ENCODE data around the gene CLCN1. TPM values are rescaled to one million over a fixed set of nuclear protein-coding genes. Genes with fewer than 3 reads are reported as not detected.

Gene CLCN1
- total and polyA plus RNA-seq, 10 of the 15 experiments (the other 5 are each of a cell fraction or from before 2014, with no cell fraction given), result 0.30 TPM; not detected in 9

DNA sequence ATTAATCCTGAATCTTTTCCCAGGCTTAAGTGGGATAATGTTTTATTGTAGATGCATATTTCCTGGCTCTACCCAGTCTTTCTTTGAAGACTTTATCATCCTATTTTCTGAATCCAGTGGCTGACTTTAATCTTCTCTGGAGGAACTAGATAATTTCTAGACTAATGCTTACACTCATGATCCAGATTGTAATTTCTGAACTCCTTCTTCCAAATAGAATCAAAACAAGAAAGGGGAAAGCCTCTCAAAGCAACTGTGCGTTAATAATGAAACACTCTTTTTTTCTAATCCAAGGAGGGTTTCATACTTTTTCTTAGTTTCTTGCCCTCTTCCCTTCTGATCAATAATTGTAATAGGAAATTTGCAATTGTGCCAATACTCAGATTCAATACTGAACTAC lies 44.7 kb upstream of the CLCN1 start:
- in situ Hi-C loops (cut with MboI), result no loop called here
- H3K36me3 ChIP-seq (ENCODE audit: control insufficient read depth in 2 of 2, insufficient read depth in 2 of 2, low read length in 1 of 2), result peaks cover 5 to 7% of the 10 kb centered on the region in 2 experiments
- no peak for FAIRE-seq
- WGBS (ENCODE audit: insufficient coverage, insufficient replicate concordance, low lambda C conversion rate, missing lambda C conversion rate), result 13% methylated on average over 1 of the region's 1 CpG
- no peaks in the 10 kb centered on the region for H3K4me1 ChIP-seq (ENCODE audit: control insufficient read depth, insufficient read depth, low read length)
- H4K20me1 ChIP-seq (ENCODE audit: control insufficient read depth, insufficient read depth), result no peaks in the 10 kb centered on the region
- ChIA-PET POLR2A (no interaction called here), SMC1A (ENCODE audit: uncharacterized antibody, unreplicated experiment) (interaction anchor here (1.2 kb wide), 1 partner anchor 65 kb away, joined by 3 read pairs; no protein-coding TSS in a partner anchor), CTCF (interaction anchor here (0.7 to 2.4 kb wide), 3 partner anchors 12 to 31 kb away, joined by 3 to 7 read pairs (median 3); no protein-coding TSS in a partner anchor), RAD21 (ENCODE audit: unreplicated experiment) (no interaction called here)
- no peak for DNase-seq (ENCODE audit: low read depth, low spot score)
- ATAC-seq, result no peak
- H3K27me3 ChIP-seq (replicated peaks in 1 of 2; ENCODE audit: control insufficient read depth in 2 of 2, insufficient read depth in 2 of 2, low read length in 1 of 2), result no peaks in the 10 kb centered on the region
- intact Hi-C loops (cut with micrococcal nuclease; ENCODE audit: unreplicated experiment), result no loop called here
- no peaks in the 10 kb centered on the region for H3K9me3 ChIP-seq (replicated peaks; ENCODE audit: control insufficient read depth, insufficient read depth, low read length)
- BruUV-seq (replicated peaks), result no TSS peak
- TF ChIP-seq ATF7 (IDR thresholded peaks at IDR 0.05; ENCODE audit: low read depth), result no peak
- TF ChIP-seq MLLT1 (IDR thresholded peaks at IDR 0.05), result no peak
- no peak overlapping the region for H3K4me3 ChIP-seq
- no peaks in the 10 kb centered on the region for H3K79me2 ChIP-seq (ENCODE audit: control insufficient read depth, insufficient read depth, low read length)
- H2AFZ ChIP-seq (ENCODE audit: control insufficient read depth, low read depth, low read length), result no peak overlapping the region
- no peak overlapping the region for H3K27ac ChIP-seq (ENCODE audit: control insufficient read depth, insufficient read depth)
- H3K4me2 ChIP-seq (ENCODE audit: control insufficient read depth, insufficient read depth), result no peak overlapping the region
- H3K9ac ChIP-seq (ENCODE audit: control insufficient read depth, insufficient read depth, low read length), result no peak overlapping the region

- H3K4me2 ChIP-seq (ENCODE audit: control insufficient read depth, insufficient read depth), result no peak overlapping the region
- FAIRE-seq, result no peak
- no TSS peak for BruUV-seq (replicated peaks)
- no peak overlapping the region for H3K4me3 ChIP-seq
- no peak for ATAC-seq
- CTCF ChIA-PET, result interaction anchor here (1.3 to 2.4 kb wide), 2 partner anchors 11 to 33 kb away, joined by 7 read pairs; no protein-coding TSS in a partner anchor
- RAD21 ChIA-PET (ENCODE audit: unreplicated experiment), result no interaction called here
- H3K27ac ChIP-seq (ENCODE audit: control insufficient read depth, insufficient read depth), result no peak overlapping the region
- no peak for DNase-seq (ENCODE audit: low read depth, low spot score)
- no peaks in the 10 kb centered on the region for H3K79me2 ChIP-seq (ENCODE audit: control insufficient read depth, insufficient read depth, low read length)
- no peaks in the 10 kb centered on the region for H3K27me3 ChIP-seq (replicated peaks in 1 of 2; ENCODE audit: control insufficient read depth in 2 of 2, insufficient read depth in 2 of 2, low read length in 1 of 2)
- H3K36me3 ChIP-seq (ENCODE audit: control insufficient read depth in 2 of 2, insufficient read depth in 2 of 2, low read length in 1 of 2), result peaks cover 4 to 5% of the 10 kb centered on the region in 2 experiments
- intact Hi-C loops (cut with micrococcal nuclease; ENCODE audit: unreplicated experiment) (no loop called here), in situ Hi-C loops (cut with MboI) (no loop called here)
- H3K4me1 ChIP-seq (ENCODE audit: control insufficient read depth, insufficient read depth, low read length), result no peaks in the 10 kb centered on the region
- POLR2A ChIA-PET, result no interaction called here
- WGBS (ENCODE audit: insufficient coverage, insufficient replicate concordance, low lambda C conversion rate, missing lambda C conversion rate), result 75% methylated on average over 2 of the region's 2 CpGs
- H3K9me3 ChIP-seq (replicated peaks; ENCODE audit: control insufficient read depth, insufficient read depth, low read length), result no peaks in the 10 kb centered on the region
- SMC1A ChIA-PET (ENCODE audit: uncharacterized antibody, unreplicated experiment), result no interaction called here
- H3K9ac ChIP-seq (ENCODE audit: control insufficient read depth, insufficient read depth, low read length), result no peak overlapping the region
- no peak overlapping the region for H2AFZ ChIP-seq (ENCODE audit: control insufficient read depth, low read depth, low read length)
- H4K20me1 ChIP-seq (ENCODE audit: control insufficient read depth, insufficient read depth), result no peaks in the 10 kb centered on the region
- TF ChIP-seq PML (IDR thresholded peaks at IDR 0.05; ENCODE audit: low read length), result no peak
- TF ChIP-seq NR2C2 (IDR thresholded peaks at IDR 0.05; ENCODE audit: borderline replicate concordance, control insufficient read depth, insufficient read length, low read depth), result no peak
- no peak for TF ChIP-seq KDM1A (IDR thresholded peaks at IDR 0.05; ENCODE audit: borderline replicate concordance)
- no peak for TF ChIP-seq IKZF1 (conservative IDR thresholded peaks at IDR 0.05)
- no peak for TF ChIP-seq ZNF24 (IDR thresholded peaks at IDR 0.05)
- no peak for TF ChIP-seq SIN3A (IDR thresholded peaks at IDR 0.05; ENCODE audit: low read depth, low read length)
- no peak for TF ChIP-seq BMI1 (IDR thresholded peaks at IDR 0.05; ENCODE audit: borderline replicate concordance)
- TF ChIP-seq CBX5 (IDR thresholded peaks at IDR 0.05; ENCODE audit: low read depth), result no peak
- TF ChIP-seq, protein P1, sequence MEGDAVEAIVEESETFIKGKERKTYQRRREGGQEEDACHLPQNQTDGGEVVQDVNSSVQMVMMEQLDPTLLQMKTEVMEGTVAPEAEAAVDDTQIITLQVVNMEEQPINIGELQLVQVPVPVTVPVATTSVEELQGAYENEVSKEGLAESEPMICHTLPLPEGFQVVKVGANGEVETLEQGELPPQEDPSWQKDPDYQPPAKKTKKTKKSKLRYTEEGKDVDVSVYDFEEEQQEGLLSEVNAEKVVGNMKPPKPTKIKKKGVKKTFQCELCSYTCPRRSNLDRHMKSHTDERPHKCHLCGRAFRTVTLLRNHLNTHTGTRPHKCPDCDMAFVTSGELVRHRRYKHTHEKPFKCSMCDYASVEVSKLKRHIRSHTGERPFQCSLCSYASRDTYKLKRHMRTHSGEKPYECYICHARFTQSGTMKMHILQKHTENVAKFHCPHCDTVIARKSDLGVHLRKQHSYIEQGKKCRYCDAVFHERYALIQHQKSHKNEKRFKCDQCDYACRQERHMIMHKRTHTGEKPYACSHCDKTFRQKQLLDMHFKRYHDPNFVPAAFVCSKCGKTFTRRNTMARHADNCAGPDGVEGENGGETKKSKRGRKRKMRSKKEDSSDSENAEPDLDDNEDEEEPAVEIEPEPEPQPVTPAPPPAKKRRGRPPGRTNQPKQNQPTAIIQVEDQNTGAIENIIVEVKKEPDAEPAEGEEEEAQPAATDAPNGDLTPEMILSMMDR (IDR thresholded peaks at IDR 0.05 in 2 of 3, conservative IDR thresholded peaks at IDR 0.05 in 1 of 3; ENCODE audit: control insufficient read depth in 2 of 3, extremely low read depth in 1 of 3, insufficient read depth in 1 of 3, low read depth in 3 of 3, low read length in 3 of 3), result no peak
- no peak for TF ChIP-seq CBFB (IDR thresholded peaks at IDR 0.05; ENCODE audit: low read depth)
- no peak for TF ChIP-seq FOXK2 (IDR thresholded peaks at IDR 0.05)
- TF ChIP-seq, protein P2, sequence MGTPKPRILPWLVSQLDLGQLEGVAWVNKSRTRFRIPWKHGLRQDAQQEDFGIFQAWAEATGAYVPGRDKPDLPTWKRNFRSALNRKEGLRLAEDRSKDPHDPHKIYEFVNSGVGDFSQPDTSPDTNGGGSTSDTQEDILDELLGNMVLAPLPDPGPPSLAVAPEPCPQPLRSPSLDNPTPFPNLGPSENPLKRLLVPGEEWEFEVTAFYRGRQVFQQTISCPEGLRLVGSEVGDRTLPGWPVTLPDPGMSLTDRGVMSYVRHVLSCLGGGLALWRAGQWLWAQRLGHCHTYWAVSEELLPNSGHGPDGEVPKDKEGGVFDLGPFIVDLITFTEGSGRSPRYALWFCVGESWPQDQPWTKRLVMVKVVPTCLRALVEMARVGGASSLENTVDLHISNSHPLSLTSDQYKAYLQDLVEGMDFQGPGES (IDR thresholded peaks at IDR 0.05), result no peak
- no peak for TF ChIP-seq CREB1 (IDR thresholded peaks at IDR 0.05; ENCODE audit: low read depth)
- no peak for TF ChIP-seq ZNF622 (IDR thresholded peaks at IDR 0.05)
These were observed 43.0 kb upstream of the CLCN1 start for GRCh38 chr7:143272871-143273270.
